Activated CD4-positive, alpha-beta memory T cell treated with anti-CD3 and anti-CD28 coated beads, Interleukin-2, amount 10 ng/mL, durations not matched to agents 7 days and 5 days (primary cell): ENCODE data around the gene HSDL2. TPM values are rescaled to one million over a fixed set of nuclear protein-coding genes. Genes with fewer than 3 reads are reported as not detected.
"Not testable (repeated sequence)": the region's sequence is repeated elsewhere in the genome, so short reads cannot be mapped to it uniquely, and the experiment has no call there.

Experiments used
- CTCF ChIA-PET: fragments of 350-600 bp; sonication (Branson Sonifier 250); formaldehyde crosslinking; loops from one replicate; lab custom pipeline; 2021; ENCODE audit warnings: antibody characterized with exemption, inconsistent platforms; lab: Charles Lee
- POLR2A ChIA-PET: fragments of 350-600 bp; sonication (Branson Sonifier 250); formaldehyde crosslinking; loops from one replicate; lab custom pipeline; 2021; ENCODE audit warnings: antibody characterized with exemption; lab: Charles Lee
- DNase-seq: peaks from one replicate; pipeline ENCODE4 v3.0.0-alpha.2; 2020
- H3K27ac Mint-ChIP-seq: one replicate; pipeline ENCODE4 v1.8.0; 2021; ENCODE audit warnings: mild to moderate bottlenecking, mixed read lengths
- H3K27me3 Mint-ChIP-seq: one replicate; pipeline ENCODE4 v1.8.0; 2021; ENCODE audit warnings: mixed read lengths
- H3K36me3 Mint-ChIP-seq: one replicate; pipeline ENCODE4 v1.8.0; 2021; ENCODE audit warnings: low read depth, mixed read lengths
- H3K4me1 Mint-ChIP-seq: one replicate; pipeline ENCODE4 v1.8.0; 2021; ENCODE audit warnings: mixed read lengths
- H3K4me3 Mint-ChIP-seq: one replicate; pipeline ENCODE4 v1.8.0; 2021; ENCODE audit warnings: mild to moderate bottlenecking, mixed read lengths
- H3K9me3 Mint-ChIP-seq: one replicate; pipeline ENCODE4 v1.8.0; 2021; ENCODE audit warnings: mixed read lengths
- total RNA-seq, 2 experiments: library from RNA; stranded (reverse); gene quantifications; one replicate each; pipeline ENCODE4 v1.2.3, GENCODE V29; 2021

HSDL2 gene
- total RNA-seq, 2 experiments from 2014 or later = 18.4 to 19.4 TPM

DNA sequence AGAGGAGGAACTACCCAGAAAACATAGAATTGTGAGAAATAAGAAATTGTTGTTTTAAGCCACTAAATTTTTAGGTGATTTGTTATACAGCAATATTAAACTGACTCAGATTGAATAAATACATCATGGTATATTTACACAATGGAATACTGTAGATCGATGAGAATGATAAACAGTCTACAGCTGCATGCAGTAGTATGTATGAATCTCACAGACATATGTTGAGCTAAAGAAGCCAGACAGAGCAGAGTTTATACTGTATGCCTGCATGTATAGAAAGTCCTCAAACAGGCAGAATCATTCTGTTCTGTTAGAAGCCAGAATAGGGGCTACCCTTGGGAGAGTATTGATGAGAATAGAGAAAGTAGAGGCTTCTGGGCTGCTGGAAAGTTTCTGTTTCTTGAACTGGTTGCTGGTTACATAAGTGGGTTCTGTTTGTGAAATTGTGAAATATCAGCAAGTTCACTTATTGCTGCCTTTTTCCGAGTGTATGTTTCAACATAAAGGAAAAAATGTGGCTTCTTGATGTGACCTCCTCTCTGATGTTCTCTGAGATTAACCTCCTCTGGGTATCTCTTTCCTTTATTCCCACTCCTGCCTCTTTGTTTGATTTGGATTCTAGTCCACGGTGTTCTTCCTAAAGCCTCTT, 116.3 kb downstream of the HSDL2 start:
- ChIA-PET CTCF (no interaction called here), POLR2A (no interaction called here)
- Mint-ChIP-seq H3K4me3 (no peak overlapping the region), H3K27me3 (no peaks in the 10 kb centered on the region), H3K36me3 (peaks cover 36% of the 10 kb centered on the region), H3K9me3 (peaks cover 24% of the 10 kb centered on the region), H3K27ac (no peak overlapping the region), H3K4me1 (peaks cover 2% of the 10 kb centered on the region)
- DNase-seq = no peak

DNA sequence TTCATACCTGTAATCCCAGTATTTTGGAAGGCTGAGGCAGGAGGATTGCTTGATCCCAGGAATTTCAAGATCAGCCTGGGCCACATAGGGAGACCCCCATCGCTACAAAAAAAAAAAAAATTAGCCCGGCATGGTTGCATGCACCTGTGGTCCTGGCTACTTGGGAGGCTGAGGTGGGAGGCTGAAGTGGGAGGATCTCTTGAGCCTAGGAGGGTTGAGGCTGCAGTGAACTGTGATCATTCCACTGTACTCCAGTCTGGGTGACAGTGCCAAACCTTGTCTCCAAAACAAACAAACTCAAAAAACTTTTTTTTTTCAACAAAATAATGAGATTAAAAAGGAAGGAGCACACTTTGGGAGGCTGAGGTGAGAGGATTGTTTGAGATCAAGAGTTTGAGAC, 120.9 kb downstream of the HSDL2 start:
- CTCF ChIA-PET = no interaction called here
- Mint-ChIP-seq H3K4me1 (no peaks in the 10 kb centered on the region), H3K27ac (no peak overlapping the region), H3K36me3 (peaks cover 3% of the 10 kb centered on the region), H3K9me3 (no peaks in the 10 kb centered on the region), H3K27me3 (no peaks in the 10 kb centered on the region), H3K4me3 (no peak overlapping the region)
- no peak for DNase-seq
- POLR2A ChIA-PET = no interaction called here

DNA sequence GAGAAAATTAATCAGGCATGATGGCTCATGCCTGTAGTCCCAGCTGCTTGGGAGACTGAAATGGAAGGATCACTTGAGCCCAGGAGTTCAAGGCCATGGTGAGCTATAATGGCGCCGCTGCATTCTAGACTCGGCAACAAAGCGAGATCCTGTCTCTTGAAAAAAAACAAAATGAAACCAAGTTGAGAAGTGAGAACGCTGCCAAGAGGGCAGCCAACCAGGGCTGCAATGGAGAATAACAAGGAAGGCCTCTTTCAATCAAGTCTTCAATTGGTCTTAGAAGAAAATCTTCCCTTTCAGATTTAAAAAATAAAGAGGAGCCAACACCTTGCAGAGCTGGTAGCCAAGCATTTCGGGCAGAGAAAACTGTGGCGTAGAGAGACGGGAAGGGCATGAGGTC, 121.4 kb downstream of the HSDL2 start:
- Mint-ChIP-seq H3K36me3 (peaks cover 3% of the 10 kb centered on the region), H3K4me3 (no peak overlapping the region), H3K9me3 (no peaks in the 10 kb centered on the region), H3K4me1 (no peaks in the 10 kb centered on the region), H3K27me3 (no peaks in the 10 kb centered on the region), H3K27ac (no peak overlapping the region)
- POLR2A ChIA-PET = no interaction called here
- no peak for DNase-seq
- CTCF ChIA-PET = no interaction called here

GRCh38 chr9:112502175-112502946, 122.5 kb downstream of the HSDL2 start:
- Mint-ChIP-seq H3K9me3 (no peaks in the 10 kb centered on the region), H3K27ac (no peak overlapping the region), H3K4me1 (no peaks in the 10 kb centered on the region), H3K36me3 (no peaks in the 10 kb centered on the region), H3K4me3 (no peak overlapping the region), H3K27me3 (no peaks in the 10 kb centered on the region)
- ChIA-PET CTCF (no interaction called here), POLR2A (no interaction called here)
- no peak for DNase-seq

DNA sequence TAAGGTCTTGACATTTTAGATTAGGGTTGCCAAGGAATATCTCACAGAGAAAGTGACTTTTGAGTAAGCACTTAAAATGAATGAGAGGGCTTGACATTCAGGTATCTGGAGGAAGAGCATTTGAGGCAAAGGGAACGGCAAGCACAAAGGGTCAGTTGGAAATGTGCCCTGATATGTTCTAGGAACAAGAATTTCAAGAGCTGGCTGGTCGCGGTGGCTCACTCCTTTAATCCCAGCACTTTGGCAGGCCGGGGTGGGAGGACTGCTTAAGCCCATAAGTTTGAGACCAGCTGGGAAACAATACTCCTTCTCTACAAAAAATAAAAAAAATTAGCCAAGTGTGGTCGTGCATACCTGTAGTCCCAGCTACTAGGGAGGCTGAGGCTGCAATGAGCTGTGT, 123.3 kb downstream of the HSDL2 start:
- ChIA-PET CTCF (no interaction called here), POLR2A (no interaction called here)
- no peak for DNase-seq
- Mint-ChIP-seq H3K4me3 (no peak overlapping the region), H3K9me3 (no peaks in the 10 kb centered on the region), H3K27ac (no peak overlapping the region), H3K4me1 (no peaks in the 10 kb centered on the region), H3K36me3 (no peaks in the 10 kb centered on the region), H3K27me3 (no peaks in the 10 kb centered on the region)

DNA sequence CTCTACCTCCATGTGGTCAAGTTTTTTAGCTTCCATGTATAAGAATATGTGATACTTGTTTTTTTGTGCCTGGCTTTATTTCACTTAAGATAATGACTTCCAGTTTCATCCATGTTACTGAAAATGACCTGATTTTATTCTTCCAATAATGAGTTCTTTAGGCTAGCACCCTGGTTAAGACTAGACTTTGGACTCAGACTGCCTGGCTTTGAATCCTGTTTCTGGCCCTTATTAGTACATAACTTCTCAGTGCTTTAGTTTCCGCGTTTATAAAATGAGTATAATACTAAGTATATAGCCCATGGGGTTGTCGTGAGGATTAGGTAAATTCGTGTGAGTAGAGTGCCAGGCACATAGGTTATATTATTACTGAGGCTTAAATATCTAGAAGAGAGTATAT, 125.2 kb downstream of the HSDL2 start:
- no peaks in the 10 kb centered on the region for H3K4me1 Mint-ChIP-seq
- CTCF ChIA-PET = no interaction called here

GRCh38 chr9:112505607-112506006, 125.7 kb downstream of the HSDL2 start:
- ChIA-PET CTCF (no interaction called here), POLR2A (no interaction called here)
- Mint-ChIP-seq H3K36me3 (no peaks in the 10 kb centered on the region), H3K4me1 (no peaks in the 10 kb centered on the region), H3K9me3 (no peaks in the 10 kb centered on the region), H3K4me3 (no peak overlapping the region), H3K27me3 (no peaks in the 10 kb centered on the region), H3K27ac (no peak overlapping the region)
- no peak for DNase-seq

More for the DNA sequence above, 125.2 kb downstream of the HSDL2 start:
- H3K4me3 Mint-ChIP-seq = no peak overlapping the region
- no peaks in the 10 kb centered on the region for H3K36me3 Mint-ChIP-seq
- H3K27me3 Mint-ChIP-seq = no peaks in the 10 kb centered on the region
- no peak for DNase-seq
- H3K27ac Mint-ChIP-seq = no peak overlapping the region
- POLR2A ChIA-PET = no interaction called here
- no peaks in the 10 kb centered on the region for H3K9me3 Mint-ChIP-seq

- no peak for DNase-seq
- POLR2A ChIA-PET = no interaction called here
- no peak overlapping the region for H3K4me3 Mint-ChIP-seq
- no peaks in the 10 kb centered on the region for H3K4me1 Mint-ChIP-seq
- CTCF ChIA-PET = no interaction called here
- no peaks in the 10 kb centered on the region for H3K36me3 Mint-ChIP-seq
- H3K27me3 Mint-ChIP-seq = no peaks in the 10 kb centered on the region
- H3K9me3 Mint-ChIP-seq = no peaks in the 10 kb centered on the region
- H3K27ac Mint-ChIP-seq = no peak overlapping the region
Observed at GRCh38 chr9:112506571-112506970, 126.7 kb downstream of the HSDL2 start.

GRCh38 chr9:112507001-112507680, 127.2 kb downstream of the HSDL2 start:
- Mint-ChIP-seq H3K36me3 (no peaks in the 10 kb centered on the region), H3K27ac (no peak overlapping the region), H3K9me3 (no peaks in the 10 kb centered on the region), H3K27me3 (no peaks in the 10 kb centered on the region), H3K4me3 (no peak overlapping the region), H3K4me1 (no peaks in the 10 kb centered on the region)
- no peak for DNase-seq
- CTCF ChIA-PET = no interaction called here
- POLR2A ChIA-PET = no interaction called here

- ChIA-PET POLR2A (no interaction called here), CTCF (interaction anchor here (0.6 kb wide), 1 partner anchor 60 kb away, joined by 3 read pairs; no protein-coding TSS in a partner anchor)
- DNase-seq = no peak
- H3K4me3 Mint-ChIP-seq = no peak overlapping the region
- no peaks in the 10 kb centered on the region for H3K4me1 Mint-ChIP-seq
- no peak overlapping the region for H3K27ac Mint-ChIP-seq
- H3K9me3 Mint-ChIP-seq = no peaks in the 10 kb centered on the region
- no peaks in the 10 kb centered on the region for H3K36me3 Mint-ChIP-seq
- no peaks in the 10 kb centered on the region for H3K27me3 Mint-ChIP-seq
Observed at GRCh38 chr9:112508377-112508776, 128.5 kb downstream of the HSDL2 start.

GRCh38 chr9:112512377-112512776, 132.5 kb downstream of the HSDL2 start:
- DNase-seq, H3K27ac Mint-ChIP-seq, H3K4me3 Mint-ChIP-seq, POLR2A ChIA-PET, CTCF ChIA-PET, H3K27me3 Mint-ChIP-seq, H3K36me3 Mint-ChIP-seq, H3K9me3 Mint-ChIP-seq, H3K4me1 Mint-ChIP-seq: not testable (repeated sequence)

- no peak overlapping the region for H3K27ac Mint-ChIP-seq
- H3K36me3 Mint-ChIP-seq = no peaks in the 10 kb centered on the region
- no peak for DNase-seq
- POLR2A ChIA-PET = no interaction called here
- CTCF ChIA-PET = interaction anchor here (1.0 kb wide), 1 partner anchor 419 kb away, joined by 3 read pairs; no protein-coding TSS in a partner anchor
- H3K4me1 Mint-ChIP-seq = no peaks in the 10 kb centered on the region
- no peaks in the 10 kb centered on the region for H3K27me3 Mint-ChIP-seq
- no peaks in the 10 kb centered on the region for H3K9me3 Mint-ChIP-seq
- H3K4me3 Mint-ChIP-seq = no peak overlapping the region
Observed at GRCh38 chr9:112516769-112517168, 136.9 kb downstream of the HSDL2 start.

GRCh38 chr9:112520069-112520468, 140.2 kb downstream of the HSDL2 start:
- no peaks in the 10 kb centered on the region for H3K9me3 Mint-ChIP-seq
- H3K27me3 Mint-ChIP-seq = no peaks in the 10 kb centered on the region
- H3K36me3 Mint-ChIP-seq = no peaks in the 10 kb centered on the region
- no peak for DNase-seq
- no peak overlapping the region for H3K4me3 Mint-ChIP-seq
- H3K4me1 Mint-ChIP-seq = no peaks in the 10 kb centered on the region
- POLR2A ChIA-PET = no interaction called here
- H3K27ac Mint-ChIP-seq = no peak overlapping the region
- CTCF ChIA-PET = no interaction called here
